Esophagus muscularis mucosa (tissue), 4 donors: ENCODE measurements around the gene ADGRV1. TPM values are rescaled to one million over a fixed set of nuclear protein-coding genes. Genes with fewer than 3 reads are reported as not detected.

ENCODE experiments used
- DNase-seq: peaks from one replicate; pipeline ENCODE4 v3.0.0-alpha.2; 2017; ENCODE audit errors: extremely low spot score
- H3K27ac ChIP-seq, 4 donors: fragments of 200-600 bp; sonication (generic); replicated peaks in 1 of 4; 1 replicate in 3 of 4; 2 replicates in 1 of 4; pipeline ENCODE4 v1.5.1; 2016 to 2019; ENCODE audit warnings: mild to moderate bottlenecking in 1 of 4
- H3K27me3 ChIP-seq, 4 donors: fragments of 200-600 bp; sonication (generic); one replicate each; pipeline versions ENCODE4 v1.5.1 to v1.6.0; 2016 to 2019
- H3K36me3 ChIP-seq, 4 donors: fragments of 200-600 bp; sonication (generic); one replicate each; pipeline ENCODE4 v1.5.1; 2016 to 2019
- H3K4me1 ChIP-seq, 4 donors: fragments of 200-600 bp; sonication (generic); one replicate each; pipeline ENCODE4 v1.5.1; 2016 to 2019
- H3K4me3 ChIP-seq, 4 donors: fragments of 200-600 bp; sonication (generic); 1 replicate in 2 of 4; 2 replicates in 2 of 4; pipeline ENCODE4 v1.5.1; 2016 to 2019; ENCODE audit warnings: mild to moderate bottlenecking in 4 of 4, moderate library complexity in 1 of 4
- H3K9me3 ChIP-seq, 4 donors: fragments of 200-600 bp; sonication (generic); 1 replicate in 3 of 4; 2 replicates in 1 of 4; pipeline ENCODE4 v1.5.1; 2016 to 2019
- EP300 ChIP-seq: sonication (generic); formaldehyde crosslinking; IDR thresholded peaks from one replicate; pipeline ENCODE4 v1.6.1; 2017; ENCODE audit warnings: antibody characterized with exemption
- POLR2A ChIP-seq: fragments of 450-650 bp; IDR thresholded peaks from one replicate; pipeline ENCODE4 v1.6.1; 2017; ENCODE audit warnings: antibody characterized with exemption, moderate library complexity, mild to moderate bottlenecking, low read depth
- POLR2AphosphoS5 ChIP-seq, 2 donors: sonication (generic); formaldehyde crosslinking; IDR thresholded peaks; one replicate each; pipeline ENCODE4 v1.6.1; 2017; ENCODE audit warnings: antibody characterized with exemption in 2 of 2
- WGBS: methylation state at CpG from one replicate; pipeline ENCODE4 v1.1.5; 2018; 5-methylcytosine and 5-hydroxymethylcytosine counted together
- intact Hi-C: fragments of 100-400 bp; cut with DNase I; formaldehyde crosslinking; loops from one replicate; pipeline ENCODE4 v1.15.1; 2023
- total RNA-seq, 4 donors: library from RNA; depleted of rRNA; stranded (reverse); fragments of >200 nt; gene quantifications; one replicate each; pipeline versions ENCODE4 v1.1.0 to v1.2.1, GENCODE V29; 2016
- TF ChIP-seq, protein P1 (sequence below), 3 experiments: fragments of 200-600 bp in 2 of 3; fragments of 450-650 bp in 1 of 3; sonication (generic) in 2 of 3; IDR thresholded peaks; one replicate each; pipeline ENCODE4 v1.5.1; 2017 to 2019; ENCODE audit warnings: antibody characterized with exemption in 3 of 3, mild to moderate bottlenecking in 2 of 3, moderate library complexity in 1 of 3

ADGRV1 gene
- total RNA-seq, 4 donors from 2014 or later: 0.42 to 1.4 (median 0.54) TPM

GRCh38 chr5:91121347-91121993 is 562.9 kb downstream of the ADGRV1 start:
- Histone ChIP-seq H3K9me3 (no peaks in the 10 kb centered on the region), H3K27me3 (no peaks in the 10 kb centered on the region), H3K4me1 (peaks cover 24 to 74% (median 70%) of the 10 kb centered on the region in 4 donors), H3K36me3 (no peaks in the 10 kb centered on the region), H3K27ac (peak overlapping the region; percentile 48 to 67 (median 61)), H3K4me3 (no peak overlapping the region)
- TF ChIP-seq, protein P1, sequence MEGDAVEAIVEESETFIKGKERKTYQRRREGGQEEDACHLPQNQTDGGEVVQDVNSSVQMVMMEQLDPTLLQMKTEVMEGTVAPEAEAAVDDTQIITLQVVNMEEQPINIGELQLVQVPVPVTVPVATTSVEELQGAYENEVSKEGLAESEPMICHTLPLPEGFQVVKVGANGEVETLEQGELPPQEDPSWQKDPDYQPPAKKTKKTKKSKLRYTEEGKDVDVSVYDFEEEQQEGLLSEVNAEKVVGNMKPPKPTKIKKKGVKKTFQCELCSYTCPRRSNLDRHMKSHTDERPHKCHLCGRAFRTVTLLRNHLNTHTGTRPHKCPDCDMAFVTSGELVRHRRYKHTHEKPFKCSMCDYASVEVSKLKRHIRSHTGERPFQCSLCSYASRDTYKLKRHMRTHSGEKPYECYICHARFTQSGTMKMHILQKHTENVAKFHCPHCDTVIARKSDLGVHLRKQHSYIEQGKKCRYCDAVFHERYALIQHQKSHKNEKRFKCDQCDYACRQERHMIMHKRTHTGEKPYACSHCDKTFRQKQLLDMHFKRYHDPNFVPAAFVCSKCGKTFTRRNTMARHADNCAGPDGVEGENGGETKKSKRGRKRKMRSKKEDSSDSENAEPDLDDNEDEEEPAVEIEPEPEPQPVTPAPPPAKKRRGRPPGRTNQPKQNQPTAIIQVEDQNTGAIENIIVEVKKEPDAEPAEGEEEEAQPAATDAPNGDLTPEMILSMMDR (IDR thresholded peaks at IDR 0.05): no peak
- TF ChIP-seq POLR2AphosphoS5 (IDR thresholded peaks at IDR 0.05) (no peak), EP300 (no peak), POLR2A (no peak)
- intact Hi-C loops: no loop called here
- 85% methylated on average over 7 of the region's 7 CpGs for WGBS
- no peak for DNase-seq

DNA sequence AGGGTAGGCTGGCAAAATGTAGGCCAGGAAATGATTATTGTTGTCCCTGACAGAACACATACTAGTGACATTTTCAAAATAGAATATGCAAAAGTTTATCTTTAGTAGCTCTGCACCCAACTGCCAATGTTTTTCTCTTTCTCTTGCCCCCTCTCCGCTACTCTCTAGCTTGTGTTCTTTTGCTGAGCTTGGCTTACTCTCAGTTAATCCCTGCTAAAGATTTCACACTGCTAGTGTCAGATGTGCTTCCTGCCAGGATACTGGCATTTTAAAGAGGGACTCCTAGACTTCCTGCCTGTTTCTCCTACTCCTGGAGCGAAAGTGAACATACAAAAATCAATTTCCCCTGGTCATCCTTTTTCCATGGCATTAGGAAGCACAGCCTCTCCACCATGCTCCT is 564.1 kb downstream of the ADGRV1 start:
- DNase-seq: no peak
- TF ChIP-seq, protein P1 (IDR thresholded peaks at IDR 0.05): no peak
- TF ChIP-seq EP300: no peak
- TF ChIP-seq POLR2A: no peak
- no peak for TF ChIP-seq POLR2AphosphoS5 (IDR thresholded peaks at IDR 0.05)
- H3K36me3 ChIP-seq: no peaks in the 10 kb centered on the region
- intact Hi-C loops: no loop called here
- peak overlapping the region; percentile 46 to 67 (median 61) for H3K27ac ChIP-seq
- 70% methylated on average over 2 of the region's 2 CpGs for WGBS
- H3K9me3 ChIP-seq: no peaks in the 10 kb centered on the region
- no peaks in the 10 kb centered on the region for H3K27me3 ChIP-seq
- no peak overlapping the region for H3K4me3 ChIP-seq
- peaks cover 34 to 86% (median 82%) of the 10 kb centered on the region in 4 donors for H3K4me1 ChIP-seq

DNA sequence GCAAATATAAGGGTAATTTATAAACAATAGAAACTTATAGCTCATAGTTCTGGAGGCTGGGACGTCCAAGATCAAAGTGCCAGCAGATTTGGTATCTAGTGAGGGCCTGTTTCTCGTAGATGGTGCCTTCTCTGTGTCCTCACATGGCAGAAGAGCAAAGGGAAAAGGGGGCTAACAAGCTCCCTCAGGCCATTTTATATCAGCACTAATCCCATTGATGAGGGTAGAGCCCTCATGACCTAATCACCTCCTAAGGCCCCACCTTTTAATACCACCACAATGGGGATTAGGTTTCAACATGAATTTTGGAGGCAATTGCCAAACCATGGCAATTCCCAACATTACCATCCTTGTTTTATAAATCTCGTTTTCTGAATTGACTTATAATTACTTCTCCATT is 564.7 kb downstream of the ADGRV1 start:
- intact Hi-C loops: no loop called here

DNA sequence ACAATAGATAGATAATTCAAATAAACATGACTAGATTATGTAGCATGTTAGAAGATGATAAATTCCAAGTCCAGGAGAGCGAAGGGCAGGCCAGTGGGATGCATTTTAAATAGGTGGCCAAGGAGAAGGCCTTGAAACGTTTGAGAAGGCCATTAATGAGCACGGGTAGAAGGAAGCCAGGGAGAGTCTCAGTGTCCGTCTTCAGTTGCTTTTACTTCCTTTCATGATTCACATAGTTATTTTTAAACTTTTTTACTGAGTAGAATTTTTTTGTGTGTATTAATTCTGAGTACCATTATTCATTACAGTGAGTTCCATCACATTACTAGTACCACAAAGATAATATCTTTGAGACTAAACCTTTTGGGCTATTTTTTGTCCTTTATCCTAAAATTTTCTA is 565.3 kb downstream of the ADGRV1 start:
- intact Hi-C loops: no loop called here
- no peaks in the 10 kb centered on the region for H3K36me3 ChIP-seq
- no peak for DNase-seq
- no peaks in the 10 kb centered on the region for H3K27me3 ChIP-seq
- H3K9me3 ChIP-seq: no peaks in the 10 kb centered on the region
- H3K4me1 ChIP-seq: peaks cover 34 to 96% (median 89%) of the 10 kb centered on the region in 4 donors
- WGBS: 43% methylated on average over 4 of the region's 4 CpGs
- H3K27ac ChIP-seq: peak overlapping the region in 3 of 4 donors; percentile 22 to 67 (median 65)
- H3K4me3 ChIP-seq: no peak overlapping the region
- TF ChIP-seq, protein P1 (IDR thresholded peaks at IDR 0.05): no peak
- TF ChIP-seq POLR2AphosphoS5 (IDR thresholded peaks at IDR 0.05): no peak
- TF ChIP-seq POLR2A: no peak
- TF ChIP-seq EP300: no peak

More for the DNA sequence above, 564.7 kb downstream of the ADGRV1 start:
- no peak for DNase-seq
- Histone ChIP-seq H3K9me3 (no peaks in the 10 kb centered on the region), H3K27ac (peak overlapping the region in 3 of 4 donors; percentile 57 to 67 (median 65)), H3K4me3 (no peak overlapping the region), H3K27me3 (no peaks in the 10 kb centered on the region), H3K4me1 (peaks cover 34 to 92% (median 88%) of the 10 kb centered on the region in 4 donors), H3K36me3 (no peaks in the 10 kb centered on the region)
- TF ChIP-seq POLR2A: no peak
- TF ChIP-seq, protein P1 (IDR thresholded peaks at IDR 0.05): no peak
- no peak for TF ChIP-seq EP300
- 59% methylated on average over 3 of the region's 3 CpGs for WGBS

DNA sequence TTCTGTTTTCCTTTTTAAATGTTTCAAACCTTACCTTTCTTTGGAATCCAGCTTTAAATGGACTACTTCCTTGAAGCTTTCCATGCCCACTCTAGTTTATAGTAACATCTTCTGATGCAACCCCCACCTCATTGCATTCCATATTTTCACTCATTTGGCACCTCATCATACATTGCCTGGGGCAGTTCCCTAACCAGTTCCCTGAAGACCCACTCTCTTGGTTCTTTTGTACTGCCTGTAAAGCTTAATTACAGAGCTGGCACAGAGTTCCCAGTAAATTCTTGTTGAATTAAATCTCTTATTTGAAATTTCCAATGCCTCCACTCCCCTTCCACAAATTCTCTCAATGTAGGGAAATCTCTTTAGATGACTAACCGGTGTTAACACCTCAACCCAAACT is 567.3 kb downstream of the ADGRV1 start:
- H3K4me3 ChIP-seq: no peak overlapping the region
- no peaks in the 10 kb centered on the region for H3K9me3 ChIP-seq
- no peaks in the 10 kb centered on the region for H3K27me3 ChIP-seq
- no peaks in the 10 kb centered on the region for H3K36me3 ChIP-seq
- TF ChIP-seq EP300 (no peak), POLR2AphosphoS5 (IDR thresholded peaks at IDR 0.05) (no peak), POLR2A (no peak)
- TF ChIP-seq, protein P1 (IDR thresholded peaks at IDR 0.05): no peak
- intact Hi-C loops: no loop called here
- no peak for DNase-seq
- peak overlapping the region; percentile 55 to 80 (median 70) for H3K27ac ChIP-seq
- peaks cover 29 to 86% (median 74%) of the 10 kb centered on the region in 4 donors for H3K4me1 ChIP-seq
- 36% methylated on average over 1 of the region's 1 CpG for WGBS
